HG03378 (cell line): ENCODE data around the gene RFPL2.
"Not testable (repeated sequence)": the region's sequence is repeated elsewhere in the genome, so short reads cannot be mapped to it uniquely, and the experiment has no call there.

Experiments used
- ATAC-seq: cut with Tn5 transposase; IDR thresholded peaks from one replicate; pipeline ENCODE4 v1.9.1; 2021; ENCODE audit warnings: mild to moderate bottlenecking, moderate library complexity; ENCODE audit not compliant: unreplicated experiment

Gene RFPL2

GRCh38 chr22:32175115-32175514, 29.8 kb downstream of the RFPL2 start:
- no peak for ATAC-seq

- ATAC-seq, result no peak
These were observed 39.2 kb downstream of the RFPL2 start for GRCh38 chr22:32165681-32166080.

GRCh38 chr22:32164075-32164860, 40.6 kb downstream of the RFPL2 start:
- no peak for ATAC-seq

GRCh38 chr22:32160411-32160810, 44.5 kb downstream of the RFPL2 start:
- ATAC-seq, result not testable (repeated sequence)

GRCh38 chr22:32158712-32159533, 46.0 kb downstream of the RFPL2 start, which contains the start of gene C22orf42:
C22orf42 (minus strand) TSS chr22:32159303; CDS start chr22:32159215, 88 bp downstream.
- ATAC-seq, result no peak

- ATAC-seq, result not testable (repeated sequence)
These were observed 47.2 kb downstream of the RFPL2 start for GRCh38 chr22:32157632-32158031.

- ATAC-seq, result not testable (repeated sequence)
These were observed 50.1 kb downstream of the RFPL2 start for GRCh38 chr22:32154727-32155126.

GRCh38 chr22:32151641-32152040, 53.2 kb downstream of the RFPL2 start:
- ATAC-seq, result not testable (repeated sequence)

- not testable (repeated sequence) for ATAC-seq
These were observed 54.2 kb downstream of the RFPL2 start for GRCh38 chr22:32150647-32151046.

GRCh38 chr22:32148372-32148771, 56.5 kb downstream of the RFPL2 start:
- ATAC-seq, result not testable (repeated sequence)

- not testable (repeated sequence) for ATAC-seq
These were observed 57.7 kb downstream of the RFPL2 start for GRCh38 chr22:32147128-32147527.

- ATAC-seq, result no peak
These were observed 60.2 kb downstream of the RFPL2 start for GRCh38 chr22:32144496-32145274.

GRCh38 chr22:32142600-32142999, 62.3 kb downstream of the RFPL2 start:
- ATAC-seq, result no peak

- ATAC-seq, result not testable (repeated sequence)
These were observed 64.2 kb downstream of the RFPL2 start for GRCh38 chr22:32140688-32141087.
